HG03175 (cell line): Measurements from ENCODE around the gene FGF5.
"Not testable (repeated sequence)": the region's sequence is repeated elsewhere in the genome, so short reads cannot be mapped to it uniquely, and the experiment has no call there.

ENCODE experiments used
- ATAC-seq: cut with Tn5 transposase; IDR thresholded peaks from one replicate; pipeline ENCODE4 v1.9.1; 2021; ENCODE audit warnings: mild to moderate bottlenecking, moderate library complexity; ENCODE audit not compliant: unreplicated experiment

FGF5 gene

GRCh38 chr4:80253510-80253909 is 13.0 kb upstream of the FGF5 start:
- no peak for ATAC-seq

GRCh38 chr4:80254114-80254513 is 12.3 kb upstream of the FGF5 start:
- ATAC-seq: no peak

- no peak for ATAC-seq
Observed at GRCh38 chr4:80255329-80256095, 11.0 kb upstream of the FGF5 start.

GRCh38 chr4:80257851-80258250 is 8.6 kb upstream of the FGF5 start:
- no peak for ATAC-seq

- ATAC-seq: no peak
Observed at GRCh38 chr4:80259012-80259411, 7.5 kb upstream of the FGF5 start.

- ATAC-seq: no peak
Observed at GRCh38 chr4:80259817-80260216, 6.6 kb upstream of the FGF5 start.

- no peak for ATAC-seq
Observed at GRCh38 chr4:80261989-80262600, 4.4 kb upstream of the FGF5 start.

- ATAC-seq: no peak
Observed at GRCh38 chr4:80263541-80264351, 2.7 kb upstream of the FGF5 start.

GRCh38 chr4:80264352-80264647 is 2.2 kb upstream of the FGF5 start:
- no peak for ATAC-seq

GRCh38 chr4:80264825-80265224 is 1.6 kb upstream of the FGF5 start:
- ATAC-seq: no peak

GRCh38 chr4:80265571-80266252 is 752 bp upstream of the FGF5 start:
- no peak for ATAC-seq

- no peak for ATAC-seq
Observed at GRCh38 chr4:80266902-80267380, 477 bp downstream of the FGF5 start.

- no peak for ATAC-seq
Observed at GRCh38 chr4:80268081-80268823, 1.8 kb downstream of the FGF5 start.

GRCh38 chr4:80268936-80269335 is 2.5 kb downstream of the FGF5 start:
- ATAC-seq: no peak

GRCh38 chr4:80270321-80270720 is 3.9 kb downstream of the FGF5 start:
- no peak for ATAC-seq

GRCh38 chr4:80270868-80271267 is 4.4 kb downstream of the FGF5 start:
- ATAC-seq: no peak

GRCh38 chr4:80271801-80272200 is 5.3 kb downstream of the FGF5 start:
- no peak for ATAC-seq

- no peak for ATAC-seq
Observed at GRCh38 chr4:80276931-80277330, 10.5 kb downstream of the FGF5 start.

- ATAC-seq: no peak
Observed at GRCh38 chr4:80279751-80280150, 13.3 kb downstream of the FGF5 start.

GRCh38 chr4:80286451-80286850 is 20.0 kb downstream of the FGF5 start:
- ATAC-seq: no peak

- not testable (repeated sequence) for ATAC-seq
Observed at GRCh38 chr4:80290665-80291064, 24.2 kb downstream of the FGF5 start.
